ENCODE results near the gene HCRT. TPM values are rescaled to one million over a fixed set of nuclear protein-coding genes. Genes with fewer than 3 reads are reported as not detected.
A peak's percentile ranks its signal among the peaks of the same experiment; 100 is the strongest.
"Not testable (repeated sequence)": the region's sequence is repeated elsewhere in the genome, so short reads cannot be mapped to it uniquely, and the experiment has no call there.

HCRT gene
- polyA plus RNA-seq, 5 donors = not detected

DNA sequence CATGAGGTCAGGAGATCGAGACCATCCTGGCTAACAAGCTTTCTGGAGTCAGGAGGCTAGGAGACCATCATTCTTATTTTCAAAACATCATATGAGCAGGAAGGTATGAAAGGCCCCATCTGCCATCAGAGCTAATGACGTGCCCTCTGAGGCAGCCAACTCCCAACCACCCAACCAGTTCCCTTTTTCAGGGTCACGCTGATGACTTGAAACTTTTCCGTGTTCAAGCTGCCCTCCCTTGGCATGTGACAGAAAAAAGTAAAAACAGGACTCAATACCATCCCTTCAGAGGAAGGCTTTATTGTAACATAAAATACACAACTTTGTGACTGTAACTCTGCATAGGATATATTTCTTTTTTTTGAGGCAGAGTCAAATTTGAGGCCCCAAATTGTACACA is 13.6 kb upstream of the HCRT start:
- no peak for DNase-seq

DNA sequence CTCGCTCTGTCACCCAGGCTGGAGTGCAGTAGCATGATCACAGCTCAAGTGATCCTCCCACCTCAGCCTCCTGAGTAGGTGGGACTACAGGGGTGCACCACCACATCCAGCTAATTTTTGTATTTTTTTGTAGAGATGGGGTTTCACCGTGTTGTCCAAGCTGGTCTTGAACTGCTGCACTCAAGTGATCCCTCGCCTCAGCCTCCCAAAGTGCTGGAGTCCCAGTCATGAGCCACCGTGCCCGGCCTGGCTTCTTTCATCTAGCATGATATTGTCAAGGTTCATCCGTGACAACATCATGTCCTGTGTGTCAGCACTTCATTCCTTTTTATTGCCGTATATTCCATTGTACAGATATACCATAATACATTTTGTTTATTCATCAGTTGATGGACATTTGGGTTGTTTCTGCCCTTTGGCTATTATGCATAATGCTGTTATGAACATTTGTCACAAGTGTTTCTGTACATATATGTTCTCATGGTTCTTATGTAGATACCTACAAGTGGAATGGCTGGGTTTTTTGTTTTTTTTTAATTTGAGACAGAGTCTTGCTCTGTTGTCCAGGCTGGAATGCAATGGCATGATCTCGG is 12.4 kb upstream of the HCRT start:
- no peak for DNase-seq

DNA sequence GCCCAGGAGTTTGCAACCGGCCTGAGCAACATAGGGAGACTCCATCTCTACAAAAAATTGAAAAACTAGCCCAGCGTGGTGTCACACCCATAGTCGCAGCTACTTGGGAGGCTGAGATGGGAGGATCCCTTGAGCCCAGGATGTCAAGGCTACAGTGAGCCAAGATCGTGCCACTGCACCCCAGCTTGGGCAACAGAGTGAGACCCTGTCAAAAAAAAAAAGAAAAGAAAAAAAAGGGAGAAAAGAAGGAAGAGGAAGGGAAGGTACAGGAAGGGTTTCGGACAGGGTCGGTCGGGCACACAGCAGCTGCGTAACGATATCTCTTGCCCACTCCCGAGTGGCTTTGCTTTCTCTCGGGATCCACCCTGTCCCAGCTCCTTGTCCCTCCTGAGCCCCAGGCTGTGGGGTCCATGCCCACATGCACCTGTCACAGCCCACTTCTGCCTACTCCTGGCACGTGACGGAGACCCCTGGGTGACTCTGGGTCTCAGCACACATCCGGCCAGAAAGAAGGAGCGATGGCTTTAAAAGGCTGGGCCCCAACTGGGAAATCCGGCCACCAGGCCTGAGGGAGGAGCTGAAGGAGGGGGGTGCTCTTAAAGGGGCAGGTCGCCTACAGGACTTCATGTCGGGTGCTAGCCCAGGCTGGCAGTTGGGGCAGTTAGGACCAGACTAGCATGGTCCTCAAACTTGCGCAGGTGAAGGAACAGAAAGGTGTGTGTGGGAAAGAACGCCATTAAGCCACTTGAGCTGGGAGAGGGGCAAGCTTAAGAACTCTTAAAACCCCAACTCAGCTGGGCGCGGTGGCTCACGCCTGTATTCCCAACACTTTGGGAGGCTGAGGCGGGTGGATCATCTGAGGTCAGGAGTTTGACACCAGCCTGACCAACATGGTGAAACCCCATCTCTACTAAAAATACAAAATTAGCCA is 9.0 kb upstream of the HCRT start, which contains the start of gene GHDC:
Gene GHDC (minus strand): TSS at position 526 of the 931 bp plus-strand sequence. CDS start 913 bp downstream, outside the sequence.
- peak; percentile 72 to 79 for DNase-seq

DNA sequence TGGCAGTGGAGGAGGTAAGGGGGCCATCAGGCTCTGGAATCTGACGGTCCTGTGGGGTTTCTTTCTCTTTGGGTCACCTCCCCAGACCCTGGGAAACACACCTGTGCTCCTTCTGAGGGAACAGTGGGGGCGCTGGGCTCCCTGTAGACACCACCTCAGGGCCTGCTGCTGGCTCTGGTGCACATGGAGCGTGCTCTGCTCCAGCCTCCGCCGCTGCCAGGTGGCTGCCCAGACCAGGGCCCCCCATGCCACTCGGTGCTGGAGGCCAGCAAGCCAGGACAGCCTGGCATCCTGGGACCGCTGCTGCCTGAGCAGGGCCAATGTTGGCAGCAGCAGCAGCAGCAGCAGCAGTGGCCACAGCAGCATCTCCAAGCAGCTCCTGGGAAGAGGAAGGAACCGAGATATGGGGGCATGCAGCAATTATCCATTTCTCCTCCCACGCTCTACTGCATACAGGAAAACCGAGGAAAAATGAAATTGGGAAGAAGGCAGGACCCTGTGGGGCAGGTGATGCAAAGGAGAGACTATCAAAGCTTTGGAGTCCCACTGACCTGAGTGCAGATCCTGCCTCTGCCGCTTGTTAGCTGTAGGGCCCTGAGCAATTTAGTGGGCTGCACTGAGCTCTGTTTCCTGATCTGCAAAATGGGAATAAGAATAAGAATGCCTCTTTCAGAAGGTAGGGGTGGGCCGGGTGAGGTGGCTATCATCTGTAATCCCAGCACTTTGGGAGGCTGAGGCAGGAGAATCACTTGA is 8.1 kb upstream of the HCRT start:
- no peak for DNase-seq

DNA sequence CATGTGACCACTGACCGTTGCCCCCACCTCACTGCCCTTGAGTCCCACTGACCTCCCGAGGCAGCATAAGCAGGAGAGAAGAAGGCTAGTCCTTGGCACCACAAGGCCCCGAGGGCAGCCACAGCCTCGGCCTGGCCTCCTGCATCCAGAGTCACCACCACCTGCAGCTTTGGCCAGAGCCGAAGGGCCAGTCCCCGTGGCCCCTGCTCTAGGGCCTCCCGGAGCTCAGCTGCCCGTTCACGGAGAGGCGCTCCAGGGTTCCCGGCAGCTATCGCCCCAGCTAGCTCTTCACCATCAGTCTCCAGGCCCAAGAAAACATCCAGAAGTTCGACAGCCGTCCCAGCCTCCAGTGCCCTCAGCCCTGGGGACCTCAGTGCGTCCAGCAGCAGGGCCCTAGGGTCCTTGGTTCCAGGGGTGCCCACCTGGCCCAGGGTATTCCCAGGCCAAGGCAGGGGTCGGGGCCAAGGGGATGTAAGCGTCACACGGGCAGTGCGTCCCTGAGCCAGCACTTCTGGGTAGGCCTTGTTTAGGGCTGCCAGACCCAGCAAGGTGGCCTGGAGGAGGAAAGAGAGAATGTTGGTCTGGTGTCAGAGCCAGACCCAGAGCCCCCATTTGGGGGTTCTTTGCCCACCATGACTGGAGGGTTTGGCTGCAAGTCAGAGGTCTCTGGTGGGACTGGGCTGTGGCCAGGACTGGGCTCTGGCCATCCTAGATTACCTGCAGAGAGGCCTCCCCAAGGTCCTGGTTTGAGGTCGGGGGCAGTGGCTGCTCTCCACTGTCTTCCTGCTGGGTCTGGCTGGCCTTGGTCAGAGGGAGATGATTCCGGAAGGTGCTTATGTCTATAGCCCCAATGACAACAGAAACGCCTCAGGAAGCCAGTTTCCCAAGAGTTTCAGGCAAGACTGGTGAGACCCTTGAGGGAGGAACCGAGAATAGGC is 7.2 kb upstream of the HCRT start:
- no peak for DNase-seq

DNA sequence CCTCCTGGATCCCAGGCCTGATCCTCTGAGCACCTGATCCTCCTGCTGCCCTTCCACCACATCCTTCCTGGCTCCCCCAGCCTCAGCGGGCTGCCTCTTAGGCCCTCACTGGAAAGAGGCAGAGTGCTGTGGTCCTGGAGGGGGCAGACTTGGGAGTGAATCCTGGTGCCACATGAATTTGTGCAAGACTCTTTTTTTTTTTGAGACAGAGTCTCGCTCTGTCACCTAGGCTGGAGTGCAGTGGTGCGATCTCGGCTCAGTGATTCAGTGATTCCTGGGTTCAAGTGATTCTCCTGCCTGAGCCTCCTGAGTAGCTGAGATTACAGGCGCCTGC is 6.0 kb upstream of the HCRT start:
- DNase-seq = no peak

DNA sequence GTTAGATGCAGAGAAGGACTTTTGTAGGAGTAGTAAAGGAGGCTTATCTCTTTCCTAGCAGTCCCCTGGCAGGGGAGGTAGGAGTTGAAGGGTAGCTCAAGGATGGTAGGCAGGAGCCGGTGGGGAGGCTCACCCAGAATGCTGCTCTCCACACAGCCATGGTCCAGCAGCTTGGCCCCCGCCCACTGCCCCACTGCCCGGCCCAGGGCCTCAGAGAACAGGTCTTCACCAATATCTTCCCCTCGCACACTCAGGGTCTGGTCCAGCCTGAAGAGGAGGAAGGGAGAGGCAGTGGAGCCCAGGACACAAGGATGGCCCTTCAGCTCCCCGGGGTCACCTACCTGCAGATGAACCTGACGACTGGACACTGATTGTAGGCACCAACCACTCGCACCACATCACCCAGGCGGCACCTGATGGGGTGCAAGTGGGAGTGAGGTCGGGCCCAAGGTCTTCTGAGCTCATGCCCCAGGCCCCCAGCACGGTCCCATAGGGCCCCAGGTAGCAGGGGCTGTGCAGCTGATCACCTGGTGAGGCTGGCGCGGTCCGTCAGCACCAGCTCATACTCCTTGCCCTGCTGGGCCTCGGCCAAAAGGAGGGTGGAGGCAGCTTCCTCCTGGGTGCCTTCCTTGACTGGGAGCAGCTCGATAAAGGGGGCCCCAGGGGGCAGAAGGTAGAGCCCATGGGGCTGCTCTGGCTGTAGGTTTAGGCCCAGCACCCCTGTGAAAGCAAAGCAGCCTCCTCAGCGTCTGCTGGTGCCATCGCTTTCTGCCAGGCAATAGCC is 5.4 kb upstream of the HCRT start:
- no peak for DNase-seq

DNA sequence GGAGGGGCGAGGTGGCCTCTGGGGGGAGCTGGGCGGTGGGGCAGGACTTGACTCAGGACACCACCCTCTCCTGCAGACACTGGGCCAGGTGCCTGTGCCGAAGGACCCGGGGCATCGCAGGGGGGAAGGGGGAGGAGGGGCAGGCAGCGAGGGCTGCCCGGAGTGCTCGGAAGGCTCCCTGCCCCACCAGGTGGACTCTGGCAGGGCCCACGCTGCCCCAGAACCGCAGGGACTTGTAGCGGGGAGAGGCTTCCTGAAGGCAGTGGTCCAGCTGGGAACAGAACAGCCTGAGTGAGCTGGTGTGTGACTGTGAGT is 4.4 kb upstream of the HCRT start:
- no peak for DNase-seq

DNA sequence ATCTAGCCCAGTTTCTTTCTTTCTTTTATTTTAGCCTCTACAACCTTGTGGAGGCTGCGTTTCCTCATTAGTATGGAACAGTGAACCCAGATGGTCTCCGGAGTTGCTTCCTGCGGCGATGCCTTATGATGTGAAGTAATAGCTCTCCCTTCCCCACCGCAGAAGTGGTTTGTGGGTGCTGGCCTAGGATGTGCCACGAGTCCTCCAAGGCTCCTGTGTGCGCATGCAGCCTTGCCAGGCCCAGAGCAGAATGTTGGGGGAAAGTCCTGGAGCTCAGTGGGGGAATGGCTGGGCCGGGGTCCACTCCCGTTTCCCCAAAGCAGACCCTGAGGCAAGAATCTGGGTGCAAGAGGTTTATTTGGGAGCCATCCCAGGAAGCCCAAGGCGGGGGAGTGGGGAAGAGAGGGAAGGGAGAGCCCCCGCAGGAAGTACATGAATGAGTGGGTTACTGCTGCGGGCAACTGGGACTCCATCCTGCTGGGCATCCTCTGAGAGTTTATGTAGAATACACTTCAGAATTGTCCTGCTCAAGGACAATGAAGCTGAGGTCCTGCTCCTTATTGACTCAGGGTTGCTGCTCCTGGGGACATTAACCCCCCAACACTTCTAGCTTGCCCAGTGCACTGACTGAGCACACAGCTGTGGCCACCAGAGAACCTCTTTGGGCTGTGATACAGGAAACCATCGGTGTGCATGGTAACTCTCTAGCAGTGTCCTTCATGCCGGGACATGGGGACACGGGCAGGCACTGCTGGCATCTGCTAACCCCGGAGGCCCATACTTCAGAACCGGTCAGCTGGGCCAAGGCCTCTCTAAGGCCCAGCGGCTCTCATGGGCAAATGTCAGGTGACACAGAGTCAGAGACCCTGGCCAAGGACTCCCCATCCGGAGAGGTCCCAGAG is 3.7 kb upstream of the HCRT start:
- DNase-seq = no peak

DNA sequence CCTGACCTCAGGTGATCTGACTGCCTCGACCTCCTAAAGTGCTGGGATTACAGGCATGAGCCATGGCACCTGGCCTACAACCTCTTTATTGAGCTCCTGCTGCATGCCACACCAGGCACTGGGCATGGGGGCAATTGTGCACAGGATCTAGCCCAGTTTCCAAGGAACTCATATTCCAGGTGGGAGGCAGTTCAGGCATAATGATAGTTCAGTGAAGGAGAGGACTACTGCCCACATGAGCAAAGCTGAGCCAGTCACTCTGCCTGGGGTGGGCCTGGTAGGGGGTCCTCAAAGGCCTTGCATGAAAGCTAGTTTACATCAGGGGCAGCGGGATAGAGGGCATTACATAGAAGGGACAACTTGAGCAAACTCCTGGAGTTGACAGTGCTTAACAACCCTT is 2.6 kb upstream of the HCRT start:
- DNase-seq = no peak

DNA sequence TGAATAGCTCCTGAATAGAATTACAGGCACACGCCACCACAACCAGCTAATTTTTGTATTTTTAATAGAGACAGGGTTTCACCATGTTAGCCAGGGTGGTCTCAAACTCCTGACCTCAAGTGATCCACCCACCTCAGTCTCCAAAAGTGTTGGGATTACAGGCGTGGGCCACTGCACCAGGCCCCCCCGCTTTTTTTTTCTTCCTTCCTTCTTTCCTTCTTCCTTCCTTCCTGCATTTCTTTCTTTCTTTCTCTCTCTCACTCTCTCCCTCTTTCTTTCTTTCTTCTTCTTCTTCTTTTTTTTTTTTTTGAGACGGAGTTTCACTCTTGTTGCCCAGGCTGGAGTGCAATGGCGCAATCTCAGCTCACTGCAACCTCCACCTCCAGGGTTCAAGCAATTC is 939 bp upstream of the HCRT start:
- not testable (repeated sequence) for DNase-seq

DNA sequence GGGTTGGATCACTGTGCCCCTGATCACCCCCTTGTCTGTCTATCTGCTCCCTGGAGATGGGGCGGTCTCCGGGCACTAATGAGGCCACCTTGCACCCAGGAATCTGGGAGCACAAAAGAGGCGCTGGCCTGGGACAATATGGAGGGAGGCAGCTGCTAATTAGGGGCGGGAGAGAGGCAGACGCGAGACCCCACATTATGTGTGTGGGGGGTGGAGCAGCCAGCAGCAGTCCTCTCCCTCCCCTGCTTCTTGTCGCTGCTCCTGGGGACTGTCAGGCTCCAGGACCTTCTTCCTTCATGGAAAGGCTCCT is 324 bp upstream of the HCRT start:
- no peak for DNase-seq

DNA sequence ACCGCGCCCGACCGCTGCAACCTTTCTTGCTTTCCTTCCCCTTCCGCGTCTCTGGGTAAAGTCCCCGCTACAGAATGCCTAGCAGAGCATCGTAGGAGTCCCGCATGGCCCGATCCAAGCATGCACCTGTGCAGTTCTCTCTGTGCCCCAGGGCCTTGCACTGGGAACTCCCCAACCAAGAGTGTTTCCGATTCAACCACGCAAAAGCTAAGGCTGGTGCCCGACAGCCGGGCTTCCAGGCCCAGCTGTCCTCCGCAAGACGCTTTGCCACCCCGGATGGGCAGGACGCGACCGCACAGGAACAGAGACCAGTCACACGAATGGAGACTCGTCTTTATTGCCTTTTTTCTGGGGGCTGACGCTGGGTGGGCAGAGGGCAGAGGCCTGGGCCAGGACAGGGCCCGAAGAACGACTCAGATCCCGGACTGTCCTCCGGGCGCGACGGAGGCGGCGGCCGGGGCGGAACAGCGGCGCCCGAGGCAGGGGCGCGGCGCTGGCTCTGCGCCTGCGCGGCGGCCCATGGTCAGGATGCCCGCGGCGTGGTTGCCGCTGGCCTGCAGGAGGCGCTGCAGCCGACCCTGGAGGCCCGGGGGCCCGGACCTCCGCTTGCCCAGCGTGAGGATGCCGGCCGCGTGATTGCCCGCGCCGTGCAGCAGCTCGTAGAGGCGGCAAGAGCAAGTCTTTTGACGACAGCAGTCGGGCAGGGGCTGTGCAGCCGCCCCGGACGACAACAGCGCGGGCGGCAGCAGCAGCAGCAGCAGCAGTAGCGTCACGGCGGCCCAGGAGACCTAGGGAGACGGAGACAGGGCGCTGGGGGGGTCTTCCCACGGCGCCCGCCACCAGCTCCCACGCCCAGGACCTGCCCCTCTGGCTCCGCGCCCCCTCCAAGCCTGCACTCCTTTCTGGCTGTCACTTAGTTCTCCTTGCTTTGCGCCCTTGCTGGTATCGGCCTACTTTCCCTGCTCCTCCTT is 1.2 kb downstream of the HCRT start:
- DNase-seq = peak; percentile 67 to 73

DNA sequence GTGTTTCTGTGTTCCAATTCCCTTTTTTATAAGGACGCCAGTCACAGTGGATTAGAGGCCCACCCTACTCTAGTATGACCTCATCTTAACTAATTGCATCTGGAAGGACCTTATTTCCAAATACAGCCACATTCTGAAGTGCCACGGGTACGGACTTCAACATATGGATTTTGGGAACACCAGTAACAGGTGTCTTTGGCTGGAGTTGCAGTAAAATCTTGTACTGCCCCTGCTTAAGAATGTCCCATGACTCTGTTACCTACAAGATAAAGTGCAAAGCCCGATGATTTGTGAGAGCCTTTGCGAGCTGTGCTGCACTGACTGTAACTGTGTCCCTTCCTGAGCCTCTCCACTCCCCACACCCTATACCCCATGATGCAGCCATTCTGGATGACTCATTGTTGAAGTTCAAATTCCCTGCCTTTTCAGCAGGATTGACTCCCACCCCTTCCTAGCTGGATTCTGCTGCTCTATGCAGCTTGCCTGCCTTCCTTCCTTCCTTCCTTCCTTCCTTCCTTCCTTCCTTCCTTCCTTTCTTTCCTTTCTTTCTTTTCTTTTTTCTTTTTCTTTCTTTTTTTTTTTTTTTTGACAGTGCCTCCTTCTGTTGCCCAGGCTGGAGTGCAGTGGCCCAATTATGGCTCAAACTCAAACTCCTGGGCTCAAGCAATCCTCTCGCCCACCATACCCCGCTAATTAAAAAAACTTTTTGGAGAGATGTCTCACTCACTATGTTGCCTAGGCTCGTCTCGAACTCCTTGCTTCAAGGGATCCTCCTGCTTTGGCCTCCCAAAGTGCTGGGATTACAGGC is 2.1 kb downstream of the HCRT start:
- no peak for DNase-seq

DNA sequence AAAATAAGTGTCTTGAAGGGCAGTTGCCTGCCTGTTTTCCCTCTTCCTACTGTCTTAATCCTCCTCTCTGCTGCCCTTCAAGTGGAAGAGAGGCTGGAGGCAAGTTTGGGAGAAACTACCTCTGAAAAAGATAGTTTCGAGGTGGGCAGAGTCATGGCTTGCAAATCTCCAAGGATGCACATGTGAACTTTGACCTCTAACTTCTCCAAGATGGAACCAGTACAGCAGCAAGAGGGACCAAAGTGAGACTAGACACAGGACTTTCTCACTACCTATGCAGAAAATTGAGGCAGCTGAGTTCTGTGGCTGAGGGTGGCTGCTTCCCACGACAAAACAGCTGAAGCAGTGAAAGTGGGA is 3.4 kb downstream of the HCRT start:
- DNase-seq = no peak

DNA sequence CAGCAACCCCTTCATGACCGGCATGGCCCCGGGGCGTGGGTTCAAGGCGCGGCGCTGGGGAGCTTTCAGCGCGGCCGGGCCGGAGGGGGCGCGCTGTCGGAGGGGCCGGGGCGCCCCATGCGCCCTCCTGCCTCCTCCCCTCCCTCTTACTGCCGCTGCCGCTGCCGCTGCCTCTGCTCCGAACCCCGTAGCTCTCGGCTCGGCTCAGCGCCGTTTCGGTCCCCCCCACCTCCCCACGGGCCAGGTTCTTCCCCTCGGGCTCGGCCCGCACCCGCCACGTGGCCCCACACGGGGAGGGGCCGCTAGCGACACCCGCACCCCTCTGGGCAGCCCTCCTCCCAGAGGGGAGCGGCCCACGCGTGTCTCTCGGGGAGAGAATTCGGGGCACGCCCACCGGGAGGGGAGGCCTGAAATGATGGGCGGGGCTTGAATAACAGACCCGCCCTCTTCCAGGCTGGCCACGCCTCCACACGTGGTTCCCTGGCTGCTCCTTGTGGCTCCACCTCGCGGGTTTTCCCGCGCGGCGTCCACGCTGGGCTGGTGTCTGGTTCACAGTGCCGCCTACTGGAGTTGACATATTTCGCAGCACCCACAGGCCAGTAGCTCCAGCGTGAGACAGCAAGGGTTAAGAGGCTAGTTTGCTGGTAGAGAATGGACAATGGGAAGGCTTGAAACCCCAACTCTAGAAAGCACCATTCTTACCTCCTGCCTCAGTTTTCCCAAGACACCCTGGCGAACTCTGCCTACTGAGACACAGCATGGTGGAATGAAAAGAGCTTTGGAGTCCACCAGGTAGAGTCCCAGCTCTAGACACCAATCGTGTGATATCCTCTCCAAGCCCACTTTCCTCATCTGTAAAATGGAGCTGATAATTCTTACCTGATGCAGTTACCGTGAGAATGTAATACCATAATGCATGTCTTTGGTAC is 4.1 kb downstream of the HCRT start, which contains the start of gene KCNH4:
Gene KCNH4 (minus strand): TSS at position 221 of the 929 bp plus-strand sequence. CDS start 197 bp downstream, at position 24.
- DNase-seq = no peak

All from right lung (tissue), 5 donors.